ENCODE results near the gene KIF11. TPM values are rescaled to one million over a fixed set of nuclear protein-coding genes. Genes with fewer than 3 reads are reported as not detected.
A peak's percentile ranks its signal among the peaks of the same experiment; 100 is the strongest.

Gene KIF11
- total and polyA plus RNA-seq, 2 of the 13 experiments (the other 11 are each of a cell fraction or from before 2014, with no cell fraction given), result 8.7 to 38.4 TPM

DNA sequence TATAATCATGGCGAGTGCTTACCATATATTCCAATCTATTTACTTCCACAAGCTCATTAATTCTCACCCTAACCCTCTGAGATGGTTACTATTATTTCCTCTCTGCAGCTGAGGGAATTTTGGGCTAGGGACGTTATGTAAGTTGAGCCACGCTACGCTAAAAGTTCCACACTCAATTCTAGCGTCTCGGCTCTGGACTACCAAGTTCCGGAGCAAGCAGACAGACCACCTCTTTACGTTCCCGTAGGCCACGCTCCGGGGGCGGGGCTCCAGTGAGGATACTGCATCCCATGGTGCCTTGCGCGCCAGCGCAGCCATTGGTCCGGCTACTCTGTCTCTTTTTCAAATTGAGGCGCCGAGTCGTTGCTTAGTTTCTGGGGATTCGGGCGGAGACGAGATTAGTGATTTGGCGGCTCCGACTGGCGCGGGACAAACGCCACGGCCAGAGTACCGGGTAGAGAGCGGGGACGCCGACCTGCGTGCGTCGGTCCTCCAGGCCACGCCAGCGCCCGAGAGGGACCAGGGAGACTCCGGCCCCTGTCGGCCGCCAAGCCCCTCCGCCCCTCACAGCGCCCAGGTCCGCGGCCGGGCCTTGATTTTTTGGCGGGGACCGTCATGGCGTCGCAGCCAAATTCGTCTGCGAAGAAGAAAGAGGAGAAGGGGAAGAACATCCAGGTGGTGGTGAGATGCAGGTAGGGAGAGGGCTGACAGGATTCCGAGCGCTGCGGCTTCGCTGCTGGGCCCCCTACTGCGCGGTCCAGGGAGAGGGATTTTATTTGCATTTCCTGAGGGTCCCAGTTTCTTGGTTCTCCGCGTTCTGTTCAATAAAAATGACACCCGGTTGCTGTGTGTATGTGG, at the start of gene KIF11 (continued):
- TF ChIP-seq, protein P1, sequence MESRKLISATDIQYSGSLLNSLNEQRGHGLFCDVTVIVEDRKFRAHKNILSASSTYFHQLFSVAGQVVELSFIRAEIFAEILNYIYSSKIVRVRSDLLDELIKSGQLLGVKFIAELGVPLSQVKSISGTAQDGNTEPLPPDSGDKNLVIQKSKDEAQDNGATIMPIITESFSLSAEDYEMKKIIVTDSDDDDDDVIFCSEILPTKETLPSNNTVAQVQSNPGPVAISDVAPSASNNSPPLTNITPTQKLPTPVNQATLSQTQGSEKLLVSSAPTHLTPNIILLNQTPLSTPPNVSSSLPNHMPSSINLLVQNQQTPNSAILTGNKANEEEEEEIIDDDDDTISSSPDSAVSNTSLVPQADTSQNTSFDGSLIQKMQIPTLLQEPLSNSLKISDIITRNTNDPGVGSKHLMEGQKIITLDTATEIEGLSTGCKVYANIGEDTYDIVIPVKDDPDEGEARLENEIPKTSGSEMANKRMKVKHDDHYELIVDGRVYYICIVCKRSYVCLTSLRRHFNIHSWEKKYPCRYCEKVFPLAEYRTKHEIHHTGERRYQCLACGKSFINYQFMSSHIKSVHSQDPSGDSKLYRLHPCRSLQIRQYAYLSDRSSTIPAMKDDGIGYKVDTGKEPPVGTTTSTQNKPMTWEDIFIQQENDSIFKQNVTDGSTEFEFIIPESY (CRISPR knock-in tag; IDR thresholded peaks at IDR 0.05), result no peak
- TF ChIP-seq THAP11 (CRISPR knock-in tag; IDR thresholded peaks at IDR 0.05) (peak; percentile 90), MEIS1 (CRISPR knock-in tag; IDR thresholded peaks at IDR 0.05; ENCODE audit: borderline replicate concordance) (no peak), ATAD3A (CRISPR knock-in tag; IDR thresholded peaks at IDR 0.05) (no peak), JUND (CRISPR knock-in tag; IDR thresholded peaks at IDR 0.05) (no peak), NFATC3 (CRISPR knock-in tag; IDR thresholded peaks at IDR 0.05) (0 out of 2 replicates have a peak, but pooled peaks have one; percentile 30), MEF2D (CRISPR knock-in tag; IDR thresholded peaks at IDR 0.05) (peak; percentile 65), ZNF75D (CRISPR knock-in tag; IDR thresholded peaks at IDR 0.05; ENCODE audit: borderline replicate concordance) (no peak), ZNF563 (CRISPR knock-in tag; IDR thresholded peaks at IDR 0.05) (0 out of 2 replicates have a peak, but pooled peaks have one; percentile 53), KLF9 (CRISPR knock-in tag; IDR thresholded peaks at IDR 0.05; ENCODE audit: low read depth) (no peak), RXRA (CRISPR knock-in tag; IDR thresholded peaks at IDR 0.05) (peak; percentile 67; the same call in 1 of the 2 replicates), ZNF703 (CRISPR knock-in tag; IDR thresholded peaks at IDR 0.05; ENCODE audit: borderline replicate concordance) (no peak)
- TF ChIP-seq, protein P2, sequence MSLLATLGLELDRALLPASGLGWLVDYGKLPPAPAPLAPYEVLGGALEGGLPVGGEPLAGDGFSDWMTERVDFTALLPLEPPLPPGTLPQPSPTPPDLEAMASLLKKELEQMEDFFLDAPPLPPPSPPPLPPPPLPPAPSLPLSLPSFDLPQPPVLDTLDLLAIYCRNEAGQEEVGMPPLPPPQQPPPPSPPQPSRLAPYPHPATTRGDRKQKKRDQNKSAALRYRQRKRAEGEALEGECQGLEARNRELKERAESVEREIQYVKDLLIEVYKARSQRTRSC (CRISPR knock-in tag; IDR thresholded peaks at IDR 0.05; ENCODE audit: low read depth), result no peak
- TF ChIP-seq, protein P3, sequence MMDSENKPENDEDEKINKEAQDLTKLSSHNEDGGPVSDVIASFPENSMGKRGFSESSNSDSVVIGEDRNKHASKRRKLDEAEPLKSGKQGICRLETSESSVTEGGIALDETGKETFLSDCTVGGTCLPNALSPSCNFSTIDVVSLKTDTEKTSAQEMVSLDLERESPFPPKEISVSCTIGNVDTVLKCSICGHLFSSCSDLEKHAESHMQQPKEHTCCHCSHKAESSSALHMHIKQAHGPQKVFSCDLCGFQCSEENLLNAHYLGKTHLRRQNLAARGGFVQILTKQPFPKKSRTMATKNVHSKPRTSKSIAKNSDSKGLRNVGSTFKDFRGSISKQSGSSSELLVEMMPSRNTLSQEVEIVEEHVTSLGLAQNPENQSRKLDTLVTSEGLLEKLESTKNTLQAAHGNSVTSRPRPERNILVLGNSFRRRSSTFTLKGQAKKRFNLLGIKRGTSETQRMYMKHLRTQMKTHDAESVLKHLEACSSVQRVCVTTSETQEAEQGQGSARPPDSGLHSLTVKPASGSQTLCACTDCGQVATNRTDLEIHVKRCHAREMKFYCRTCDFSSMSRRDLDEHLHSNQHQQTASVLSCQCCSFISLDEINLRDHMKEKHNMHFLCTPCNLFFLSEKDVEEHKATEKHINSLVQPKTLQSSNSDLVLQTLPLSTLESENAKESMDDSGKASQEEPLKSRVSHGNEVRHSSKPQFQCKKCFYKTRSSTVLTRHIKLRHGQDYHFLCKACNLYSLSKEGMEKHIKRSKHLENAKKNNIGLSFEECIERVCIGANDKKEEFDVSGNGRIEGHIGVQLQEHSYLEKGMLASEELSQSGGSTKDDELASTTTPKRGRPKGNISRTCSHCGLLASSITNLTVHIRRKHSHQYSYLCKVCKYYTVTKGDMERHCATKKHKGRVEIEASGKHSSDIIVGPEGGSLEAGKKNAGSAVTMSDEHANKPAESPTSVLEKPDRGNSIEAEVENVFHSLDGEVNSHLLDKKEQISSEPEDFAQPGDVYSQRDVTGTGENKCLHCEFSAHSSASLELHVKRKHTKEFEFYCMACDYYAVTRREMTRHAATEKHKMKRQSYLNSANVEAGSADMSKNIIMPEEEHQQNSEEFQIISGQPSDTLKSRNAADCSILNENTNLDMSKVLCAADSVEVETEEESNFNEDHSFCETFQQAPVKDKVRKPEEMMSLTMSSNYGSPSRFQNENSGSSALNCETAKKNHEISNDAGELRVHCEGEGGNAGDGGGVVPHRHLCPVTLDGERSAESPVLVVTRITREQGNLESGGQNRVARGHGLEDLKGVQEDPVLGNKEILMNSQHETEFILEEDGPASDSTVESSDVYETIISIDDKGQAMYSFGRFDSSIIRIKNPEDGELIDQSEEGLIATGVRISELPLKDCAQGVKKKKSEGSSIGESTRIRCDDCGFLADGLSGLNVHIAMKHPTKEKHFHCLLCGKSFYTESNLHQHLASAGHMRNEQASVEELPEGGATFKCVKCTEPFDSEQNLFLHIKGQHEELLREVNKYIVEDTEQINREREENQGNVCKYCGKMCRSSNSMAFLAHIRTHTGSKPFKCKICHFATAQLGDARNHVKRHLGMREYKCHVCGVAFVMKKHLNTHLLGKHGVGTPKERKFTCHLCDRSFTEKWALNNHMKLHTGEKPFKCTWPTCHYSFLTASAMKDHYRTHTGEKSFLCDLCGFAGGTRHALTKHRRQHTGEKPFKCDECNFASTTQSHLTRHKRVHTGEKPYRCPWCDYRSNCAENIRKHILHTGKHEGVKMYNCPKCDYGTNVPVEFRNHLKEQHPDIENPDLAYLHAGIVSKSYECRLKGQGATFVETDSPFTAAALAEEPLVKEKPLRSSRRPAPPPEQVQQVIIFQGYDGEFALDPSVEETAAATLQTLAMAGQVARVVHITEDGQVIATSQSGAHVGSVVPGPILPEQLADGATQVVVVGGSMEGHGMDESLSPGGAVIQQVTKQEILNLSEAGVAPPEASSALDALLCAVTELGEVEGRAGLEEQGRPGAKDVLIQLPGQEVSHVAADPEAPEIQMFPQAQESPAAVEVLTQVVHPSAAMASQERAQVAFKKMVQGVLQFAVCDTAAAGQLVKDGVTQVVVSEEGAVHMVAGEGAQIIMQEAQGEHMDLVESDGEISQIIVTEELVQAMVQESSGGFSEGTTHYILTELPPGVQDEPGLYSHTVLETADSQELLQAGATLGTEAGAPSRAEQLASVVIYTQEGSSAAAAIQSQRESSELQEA (CRISPR knock-in tag; IDR thresholded peaks at IDR 0.05; ENCODE audit: not compliant biosample characterization), result no peak
- TF ChIP-seq, protein P4, sequence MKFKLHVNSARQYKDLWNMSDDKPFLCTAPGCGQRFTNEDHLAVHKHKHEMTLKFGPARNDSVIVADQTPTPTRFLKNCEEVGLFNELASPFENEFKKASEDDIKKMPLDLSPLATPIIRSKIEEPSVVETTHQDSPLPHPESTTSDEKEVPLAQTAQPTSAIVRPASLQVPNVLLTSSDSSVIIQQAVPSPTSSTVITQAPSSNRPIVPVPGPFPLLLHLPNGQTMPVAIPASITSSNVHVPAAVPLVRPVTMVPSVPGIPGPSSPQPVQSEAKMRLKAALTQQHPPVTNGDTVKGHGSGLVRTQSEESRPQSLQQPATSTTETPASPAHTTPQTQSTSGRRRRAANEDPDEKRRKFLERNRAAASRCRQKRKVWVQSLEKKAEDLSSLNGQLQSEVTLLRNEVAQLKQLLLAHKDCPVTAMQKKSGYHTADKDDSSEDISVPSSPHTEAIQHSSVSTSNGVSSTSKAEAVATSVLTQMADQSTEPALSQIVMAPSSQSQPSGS (CRISPR knock-in tag; IDR thresholded peaks at IDR 0.05), result no peak; the same call in 1 of the 2 replicates

All from HepG2 (cell line).